Activated CD8-positive, alpha-beta memory T cell treated with anti-CD3 and anti-CD28 coated beads for 1 hour (primary cell): Measurements from ENCODE around the gene FITM1.

Experiments
- DNase-seq, 2 donors: peaks; one replicate each; pipeline ENCODE4 v3.0.0-alpha.2; 2020; ENCODE audit warnings: low read depth in 1 of 2; ENCODE audit errors: extremely low read depth in 1 of 2

Gene FITM1

GRCh38 chr14:24156840-24157239 lies 26.4 kb downstream of the FITM1 start:
- no peak for DNase-seq

GRCh38 chr14:24157331-24157730 lies 26.9 kb downstream of the FITM1 start:
- DNase-seq, result no peak

- DNase-seq, result no peak
These were observed 29.5 kb downstream of the FITM1 start for GRCh38 chr14:24159777-24160498.

GRCh38 chr14:24160499-24160849 lies 30.0 kb downstream of the FITM1 start:
- no peak for DNase-seq

- DNase-seq, result peak; percentile 94
These were observed 30.7 kb downstream of the FITM1 start, which contains the start of gene IRF9 for GRCh38 chr14:24160850-24161804. Gene IRF9, plus strand, starts transcription at chr14:24161265. Its CDS starts 880 bp downstream, at chr14:24162145.

- DNase-seq, result no peak
These were observed 31.6 kb downstream of the FITM1 start for GRCh38 chr14:24162093-24162492.

GRCh38 chr14:24164518-24164991 lies 34.1 kb downstream of the FITM1 start:
- DNase-seq, result no peak

GRCh38 chr14:24165785-24166184 lies 35.3 kb downstream of the FITM1 start:
- DNase-seq, result no peak

- DNase-seq, result no peak
These were observed 37.1 kb downstream of the FITM1 start for GRCh38 chr14:24167469-24168114.

- DNase-seq, result peak; percentile 56 to 63
These were observed 41.2 kb downstream of the FITM1 start, which contains the start of gene REC8 for GRCh38 chr14:24171422-24172260. Gene REC8, plus strand, starts transcription at chr14:24172080. Its CDS starts 473 bp downstream, at chr14:24172553.

GRCh38 chr14:24172261-24172860 lies 41.9 kb downstream of the FITM1 start:
- no peak for DNase-seq

- no peak for DNase-seq
These were observed 42.4 kb downstream of the FITM1 start for GRCh38 chr14:24172871-24173281.

- DNase-seq, result no peak
These were observed 46.1 kb downstream of the FITM1 start for GRCh38 chr14:24176599-24176998.

- no peak for DNase-seq
These were observed 46.8 kb downstream of the FITM1 start for GRCh38 chr14:24177041-24177825.

- DNase-seq, result no peak
These were observed 47.4 kb downstream of the FITM1 start for GRCh38 chr14:24177891-24178290.

- no peak for DNase-seq
These were observed 48.1 kb downstream of the FITM1 start for GRCh38 chr14:24178399-24179178.

- DNase-seq, result no peak
These were observed 49.0 kb downstream of the FITM1 start for GRCh38 chr14:24179294-24179960.
